SW 1271 (cell line): ENCODE data around the gene MAP4.
A peak's percentile ranks its signal among the peaks of the same experiment; 100 is the strongest.
"Not testable (repeated sequence)": the region's sequence is repeated elsewhere in the genome, so short reads cannot be mapped to it uniquely, and the experiment has no call there.

Source experiments
- DNase-seq, 2 experiments: peaks; one replicate each; lab custom pipeline; 2025; lab: John Stamatoyannopoulos, UW

MAP4 gene

GRCh38 chr3:47846186-47846879 lies 169.9 kb downstream of the MAP4 start:
- no peak for DNase-seq

- DNase-seq: no peak
Measured at GRCh38 chr3:47841786-47842349, 174.3 kb downstream of the MAP4 start.

GRCh38 chr3:47838503-47838902 lies 177.7 kb downstream of the MAP4 start:
- DNase-seq: no peak

DNA sequence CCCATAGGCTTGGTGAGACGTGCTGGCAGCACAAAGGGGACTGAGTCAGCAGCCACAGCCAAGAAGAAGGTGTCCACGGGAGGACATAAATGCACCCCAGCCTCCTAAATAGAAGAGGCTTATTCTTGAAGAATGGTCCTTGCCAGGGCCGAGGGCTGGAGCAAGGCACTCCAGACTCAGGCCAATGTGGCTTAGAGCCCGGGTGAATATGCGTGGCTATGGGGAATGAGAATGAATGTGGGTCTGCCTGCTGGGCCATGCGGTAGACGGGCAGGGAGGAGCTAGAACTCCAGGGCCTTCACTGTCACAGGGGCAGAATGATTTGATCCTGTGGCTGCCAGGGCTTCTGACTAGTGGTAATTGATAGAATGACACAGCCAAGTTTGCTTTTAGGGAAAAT lies 179.2 kb downstream of the MAP4 start:
- no peak for DNase-seq

DNA sequence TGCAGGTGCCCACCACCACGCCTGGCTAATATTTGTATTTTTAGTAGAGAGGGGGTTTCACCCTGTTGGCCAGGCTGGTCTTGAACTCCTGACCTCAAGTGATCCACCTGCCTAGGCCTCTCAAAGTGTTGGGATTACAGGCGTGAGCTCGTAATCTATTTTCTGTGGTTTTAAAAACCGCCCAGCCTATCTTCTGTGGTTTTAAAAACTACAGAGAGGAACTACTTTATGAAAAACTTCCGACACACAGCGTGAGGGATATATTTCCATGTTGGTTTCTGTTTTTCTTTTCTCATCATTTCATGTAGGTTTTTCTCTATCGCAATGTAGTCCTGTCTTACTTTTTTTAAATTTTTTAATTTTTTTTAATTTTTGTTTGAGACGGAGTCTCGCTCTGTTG lies 186.7 kb downstream of the MAP4 start:
- not testable (repeated sequence) for DNase-seq

- no peak for DNase-seq
Measured at GRCh38 chr3:47825590-47825989, 190.6 kb downstream of the MAP4 start.

DNA sequence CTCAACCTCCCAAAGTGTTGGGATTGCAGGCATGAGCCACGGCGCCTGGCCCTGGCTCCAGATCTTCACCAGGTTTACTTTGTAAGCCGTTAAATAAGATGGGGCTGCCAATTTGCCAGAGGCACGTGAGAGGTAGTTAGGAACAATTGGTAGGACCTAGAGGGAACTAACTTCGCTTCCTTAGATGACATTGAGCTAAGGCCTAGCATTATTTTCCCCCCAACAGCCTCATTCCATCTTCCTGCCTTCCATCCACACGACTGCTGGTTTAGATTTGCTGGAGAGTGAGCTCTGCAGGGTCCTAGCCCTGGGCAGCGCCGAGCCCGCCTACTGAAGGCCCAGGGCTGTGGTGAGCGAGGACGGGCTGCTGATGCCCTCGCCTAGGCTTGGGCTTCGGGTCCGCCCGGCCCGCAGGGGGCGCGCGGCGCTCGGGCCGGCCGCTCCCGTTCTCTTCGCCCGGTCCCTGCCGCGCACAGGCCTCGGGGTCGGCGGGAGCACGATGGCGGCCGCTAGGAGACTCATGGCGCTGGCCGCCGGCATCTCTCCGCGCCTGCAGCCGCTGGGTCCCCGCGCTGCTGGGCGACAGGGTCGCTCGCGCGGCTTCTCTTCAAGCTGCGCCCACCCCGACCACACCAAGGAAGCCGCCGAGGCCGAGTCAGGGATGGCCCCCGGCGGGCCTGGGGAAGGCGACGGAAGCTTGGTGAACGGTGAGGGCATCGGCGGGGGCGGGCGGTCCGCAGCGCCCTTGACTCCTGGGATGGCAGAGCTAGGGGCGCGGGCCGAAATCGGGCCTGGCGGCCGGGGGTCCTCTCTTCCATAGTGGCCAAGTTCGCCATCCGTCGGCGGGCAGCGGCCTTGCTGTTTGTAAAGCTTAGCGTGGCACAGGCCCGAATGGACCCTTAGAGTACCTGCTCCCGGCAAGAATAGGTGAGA lies 191.4 kb downstream of the MAP4 start:
- DNase-seq: peak; percentile 39 to 72

DNA sequence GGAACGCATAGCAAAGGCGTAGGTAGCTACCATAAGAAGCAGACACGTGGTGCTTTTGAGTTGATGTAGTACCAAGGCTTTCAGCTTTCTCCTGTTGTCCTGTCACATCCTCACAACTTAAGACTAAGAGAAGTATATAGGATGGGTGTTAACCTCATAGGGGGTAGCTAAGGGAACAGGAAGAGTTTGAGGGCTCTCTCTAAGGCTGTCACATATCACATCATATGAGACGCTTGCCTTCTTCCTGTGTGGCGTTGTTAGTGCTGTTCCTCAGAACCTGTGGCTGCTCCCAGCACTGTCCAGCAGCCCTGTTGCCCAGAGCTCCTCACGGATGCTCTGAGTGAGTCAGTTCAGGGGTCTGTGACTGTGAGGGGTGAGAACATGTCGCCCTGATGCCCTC lies 198.6 kb downstream of the MAP4 start:
- DNase-seq: no peak

DNA sequence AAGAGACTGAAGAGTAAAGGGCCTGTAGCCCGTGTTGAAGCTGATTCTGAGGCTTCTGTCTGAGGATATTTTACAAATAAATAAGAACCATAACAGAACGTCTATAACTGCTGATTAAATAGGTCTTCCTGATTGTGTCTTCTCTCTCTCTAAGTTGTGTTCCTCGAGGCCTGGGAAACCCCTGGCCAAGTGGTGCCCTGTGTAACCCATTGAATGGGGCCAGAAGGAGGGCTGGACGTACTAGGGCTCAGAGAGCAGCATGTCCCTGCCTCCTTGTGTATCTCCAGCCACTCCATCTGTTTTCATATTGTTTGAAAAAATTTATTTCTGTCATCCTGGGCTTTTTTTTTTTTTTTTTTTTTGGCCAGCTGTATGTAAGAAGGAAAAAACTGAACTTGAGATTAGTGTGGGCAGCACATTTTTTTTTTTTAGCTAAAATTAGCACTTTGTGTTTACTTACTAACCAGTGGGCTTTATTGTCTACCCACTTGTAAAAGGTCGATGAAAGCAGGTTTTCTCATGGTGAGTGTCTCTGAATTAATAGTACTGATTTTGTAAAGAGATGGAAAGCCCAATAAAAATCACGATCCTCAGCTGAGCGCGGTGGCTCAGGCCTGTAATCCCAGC lies 202.6 kb downstream of the MAP4 start:
- no peak for DNase-seq

- no peak for DNase-seq
Measured at GRCh38 chr3:47804577-47804976, 211.6 kb downstream of the MAP4 start.

- no peak for DNase-seq
Measured at GRCh38 chr3:47803480-47804025, 212.7 kb downstream of the MAP4 start.

- DNase-seq: peak; percentile 32 to 65
Measured at GRCh38 chr3:47802734-47803479, 213.3 kb downstream of the MAP4 start, which contains the start of gene DHX30. Gene DHX30, plus strand, starts transcription at chr3:47803138. Its CDS starts 7,546 bp downstream, at chr3:47810684.
